K562 (cell line): Measurements from ENCODE around the gene GALR3. TPM values are rescaled to one million over a fixed set of nuclear protein-coding genes. Genes with fewer than 3 reads are reported as not detected.

Experiments
- ARID1B ChIP-seq: fragments of 450-650 bp; IDR thresholded peaks from 2 replicates; pipeline ENCODE4 v1.6.1; 2016; ENCODE audit warnings: antibody characterized with exemption, mild to moderate bottlenecking, inconsistent platforms
- BRD9 ChIP-seq: fragments of 450-650 bp; IDR thresholded peaks from 2 replicates; pipeline ENCODE4 v1.6.1; 2018; ENCODE audit warnings: low read depth; ENCODE audit not compliant: partially characterized antibody
- EP400 ChIP-seq: fragments of 450-650 bp; IDR thresholded peaks from 2 replicates; pipeline ENCODE4 v1.6.1; 2017; ENCODE audit warnings: antibody characterized with exemption, mild to moderate bottlenecking, moderate library complexity
- GTF3C2 ChIP-seq: IDR thresholded peaks from 3 replicates; pipeline ENCODE4 v1.6.1; 2011; ENCODE audit warnings: borderline replicate concordance, mild to moderate bottlenecking, moderate library complexity; ENCODE audit not compliant: insufficient read length; ENCODE audit errors: extremely low read depth
- JUNB ChIP-seq: fragments of 450-650 bp; formaldehyde crosslinking; conservative IDR thresholded peaks from 2 replicates; pipeline ENCODE4 v1.4.0; 2020; ENCODE audit warnings: mild to moderate bottlenecking
- MYNN ChIP-seq, 2 experiments: sonication (generic); formaldehyde crosslinking in 1 of 2; IDR thresholded peaks; 2 replicates each; pipeline versions ENCODE4 v1.5.0 to v1.6.1; 2016 to 2020; ENCODE audit warnings: antibody characterized with exemption in 1 of 2, missing genetic modification reagents in 1 of 2
- RB1 ChIP-seq: fragments of 450-650 bp; IDR thresholded peaks from 2 replicates; pipeline ENCODE4 v1.6.1; 2017; ENCODE audit warnings: low read depth, mild to moderate bottlenecking
- SIN3A ChIP-seq, 2 experiments: fragments of 150-350 bp in 1 of 2; IDR thresholded peaks; 2 replicates each; pipeline ENCODE4 v1.6.1; 2011 to 2016; ENCODE audit warnings: borderline replicate concordance in 2 of 2, low read depth in 2 of 2, low read length in 2 of 2, mild to moderate bottlenecking in 2 of 2, moderate library complexity in 2 of 2; ENCODE audit not compliant: control insufficient read depth in 1 of 2
- SMARCE1 ChIP-seq: fragments of 450-650 bp; IDR thresholded peaks from 2 replicates; pipeline ENCODE4 v1.7.1; 2016; ENCODE audit warnings: mild to moderate bottlenecking
- TFAP4 ChIP-seq: sonication (generic); formaldehyde crosslinking; IDR thresholded peaks from 2 replicates; pipeline ENCODE4 v1.8.0; 2022; ENCODE audit warnings: missing genetic modification reagents, mild to moderate bottlenecking, moderate library complexity, borderline replicate concordance
- THRB ChIP-seq: fragments of 450-650 bp; formaldehyde crosslinking; conservative IDR thresholded peaks from 2 replicates; pipeline ENCODE4 v1.4.0; 2022; ENCODE audit warnings: mild to moderate bottlenecking, missing genetic modification characterization
- ZKSCAN1 ChIP-seq: fragments of 150-350 bp; IDR thresholded peaks from 2 replicates; pipeline ENCODE4 v1.6.1; 2016; ENCODE audit warnings: low read depth, low read length
- ZNF740 ChIP-seq, 3 experiments: fragments of 200-800 bp in 1 of 3; sonication (Bioruptor generic) in 1 of 3; sonication (generic) in 1 of 3; formaldehyde crosslinking in 1 of 3; IDR thresholded peaks; 2 replicates each; pipeline versions ENCODE4 v1.6.1 to v1.8.0; 2016 to 2022; ENCODE audit warnings: mild to moderate bottlenecking in 2 of 3, missing compliant biosample characterization in 2 of 3, missing genetic modification characterization in 2 of 3, missing genetic modification reagents in 1 of 3
- polyA plus RNA-seq, 8 experiments: library from polyadenylated mRNA; depleted of rRNA in 4 of 8; stranded (reverse) in 5 of 8; unstranded in 3 of 8; fragments of >200 nt; fragmentation: Nextera tagmentation in 2 of 8; fragmentation: Illumina TruSeq in 1 of 8; extraction: Ambion mirVana in 2 of 8; extraction: Trizol in 1 of 8; gene quantifications; 2 replicates each; pipeline versions ENCODE4 v1.2.1 to v1.2.3, GENCODE V29; 2011 to 2014; ENCODE audit warnings: inconsistent platforms in 1 of 8, missing spikeins in 1 of 8
- total RNA-seq, 7 experiments: library from RNA; depleted of rRNA in 6 of 7; stranded (reverse); fragments of >200 nt in 6 of 7; fragmentation: Illumina TruSeq in 2 of 7; extraction: Trizol in 2 of 7; gene quantifications; 2 replicates each; pipeline versions ENCODE4 v1.2.1 to v1.2.3, GENCODE V29; 2011 to 2021; ENCODE audit warnings: low replicate concordance in 1 of 7
- TF ChIP-seq, protein P1 (sequence below), 2 experiments: IDR thresholded peaks; 2 replicates each; pipeline ENCODE4 v1.6.1; 2011; ENCODE audit warnings: borderline replicate concordance in 1 of 2, control low read depth in 1 of 2, low read depth in 1 of 2, low read length in 1 of 2, mild to moderate bottlenecking in 1 of 2, mixed read lengths in 1 of 2, moderate library complexity in 1 of 2; ENCODE audit not compliant: insufficient read depth in 1 of 2, insufficient read length in 1 of 2, poor library complexity in 1 of 2, severe bottlenecking in 1 of 2; ENCODE audit errors: extremely low read depth in 1 of 2
- TF ChIP-seq, protein P2 (sequence below): sonication (generic); formaldehyde crosslinking; IDR thresholded peaks from 2 replicates; pipeline ENCODE4 v1.8.1; 2023; ENCODE audit warnings: mild to moderate bottlenecking, missing genetic modification reagents

GALR3 gene
- total and polyA plus RNA-seq, 9 of the 15 experiments (the other 6 are each of a cell fraction or from before 2014, with no cell fraction given): 0.13 TPM; not detected in 8

GRCh38 chr22:37807410-37808293, 15.5 kb upstream of the GALR3 start, which contains the start of gene GCAT (continued):
- no peak; the same call in 1 of the 2 replicates for TF ChIP-seq ZNF740 (CRISPR knock-in tag; IDR thresholded peaks at IDR 0.05)
- peak in 1 of 2 experiments; percentile 17; a peak in 1 of 4 replicates for TF ChIP-seq ZNF740 (tag; IDR thresholded peaks at IDR 0.05)
- TF ChIP-seq THRB (CRISPR knock-in tag): no peak
- TF ChIP-seq EP400: peak; percentile 68
- TF ChIP-seq BRD9: peak; percentile 53
- TF ChIP-seq, protein P1, sequence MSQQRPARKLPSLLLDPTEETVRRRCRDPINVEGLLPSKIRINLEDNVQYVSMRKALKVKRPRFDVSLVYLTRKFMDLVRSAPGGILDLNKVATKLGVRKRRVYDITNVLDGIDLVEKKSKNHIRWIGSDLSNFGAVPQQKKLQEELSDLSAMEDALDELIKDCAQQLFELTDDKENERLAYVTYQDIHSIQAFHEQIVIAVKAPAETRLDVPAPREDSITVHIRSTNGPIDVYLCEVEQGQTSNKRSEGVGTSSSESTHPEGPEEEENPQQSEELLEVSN (IDR thresholded peaks at IDR 0.05; ENCODE audit: borderline replicate concordance in 1 of 2, extremely low read depth in 1 of 2, insufficient read depth in 1 of 2, insufficient read length in 1 of 2, low read depth in 1 of 2, low read length in 1 of 2, poor library complexity in 1 of 2, severe bottlenecking in 1 of 2): peak in 1 of 2 experiments; percentile 36
- TF ChIP-seq ARID1B: peak; percentile 47
- peak; percentile 49; the same call in 1 of the 2 replicates for TF ChIP-seq TFAP4 (CRISPR knock-in tag)
- peak; percentile 68; the same call in 1 of the 2 replicates for TF ChIP-seq RB1
- TF ChIP-seq MYNN (IDR thresholded peaks at IDR 0.05): no peak
- no peak for TF ChIP-seq MYNN (CRISPR knock-in tag; IDR thresholded peaks at IDR 0.05)
- TF ChIP-seq SIN3A (IDR thresholded peaks at IDR 0.05; ENCODE audit: borderline replicate concordance in 2 of 2, control insufficient read depth in 1 of 2, low read depth in 2 of 2, low read length in 2 of 2): peak; percentile 47 to 86; a peak in 1 of 4 replicates
- no peak for TF ChIP-seq GTF3C2
- TF ChIP-seq, protein P2, sequence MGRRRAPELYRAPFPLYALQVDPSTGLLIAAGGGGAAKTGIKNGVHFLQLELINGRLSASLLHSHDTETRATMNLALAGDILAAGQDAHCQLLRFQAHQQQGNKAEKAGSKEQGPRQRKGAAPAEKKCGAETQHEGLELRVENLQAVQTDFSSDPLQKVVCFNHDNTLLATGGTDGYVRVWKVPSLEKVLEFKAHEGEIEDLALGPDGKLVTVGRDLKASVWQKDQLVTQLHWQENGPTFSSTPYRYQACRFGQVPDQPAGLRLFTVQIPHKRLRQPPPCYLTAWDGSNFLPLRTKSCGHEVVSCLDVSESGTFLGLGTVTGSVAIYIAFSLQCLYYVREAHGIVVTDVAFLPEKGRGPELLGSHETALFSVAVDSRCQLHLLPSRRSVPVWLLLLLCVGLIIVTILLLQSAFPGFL (CRISPR knock-in tag): no peak
- TF ChIP-seq ZKSCAN1: no peak; the same call in 1 of the 2 replicates
- TF ChIP-seq SMARCE1: peak; percentile 18; the same call in 1 of the 2 replicates
- TF ChIP-seq JUNB (CRISPR knock-in tag): no peak
